ENCODE results near the gene ZNF808. TPM values are rescaled to one million over a fixed set of nuclear protein-coding genes. Genes with fewer than 3 reads are reported as not detected.

ZNF808 gene
- total and polyA plus RNA-seq, 9 of the 15 experiments (the other 6 are each of a cell fraction or from before 2014, with no cell fraction given), result 3.1 to 20.1 (median 10.9) TPM

DNA sequence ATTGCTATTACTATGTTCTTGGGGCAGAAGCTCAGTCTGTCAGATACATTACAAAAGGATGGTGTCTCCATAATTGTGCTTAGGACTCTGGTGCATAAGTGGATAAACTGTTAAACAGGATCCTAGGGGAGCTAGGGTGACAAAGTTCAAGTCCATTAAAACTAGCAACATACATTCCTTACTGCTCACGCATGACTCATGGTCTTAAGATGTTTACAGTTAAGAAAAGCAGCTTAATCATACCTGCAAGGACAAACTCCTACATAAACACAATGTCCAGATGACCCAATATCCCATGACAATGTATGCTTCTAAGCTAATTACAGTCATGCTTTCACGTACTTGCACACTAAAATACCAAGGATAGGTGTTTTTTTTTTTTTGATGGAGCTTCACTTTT lies 39.1 kb downstream of the ZNF808 start (continued):
- TF ChIP-seq SIN3B (IDR thresholded peaks at IDR 0.05; ENCODE audit: low read depth) (no peak), NCOA6 (IDR thresholded peaks at IDR 0.05) (no peak), CTBP1 (IDR thresholded peaks at IDR 0.05; ENCODE audit: borderline replicate concordance) (no peak), TEAD2 (tag; IDR thresholded peaks at IDR 0.05) (no peak), ZNF239 (CRISPR knock-in tag; IDR thresholded peaks at IDR 0.05) (no peak), ARHGAP35 (IDR thresholded peaks at IDR 0.05; ENCODE audit: partially characterized antibody) (no peak), BACH1 (tag; IDR thresholded peaks at IDR 0.05) (no peak), ZNF696 (CRISPR knock-in tag; conservative IDR thresholded peaks at IDR 0.05) (no peak), FOSL1 (tag; conservative IDR thresholded peaks at IDR 0.05) (peak; percentile 97), MIER1 (IDR thresholded peaks at IDR 0.05; ENCODE audit: low read depth) (no peak), SREBF1 (IDR thresholded peaks at IDR 0.05; ENCODE audit: borderline replicate concordance, low read depth, low read length) (no peak), ARID1B (IDR thresholded peaks at IDR 0.05) (peak; percentile 57), ZNF232 (CRISPR knock-in tag; IDR thresholded peaks at IDR 0.05) (no peak), KDM4B (IDR thresholded peaks at IDR 0.05; ENCODE audit: borderline replicate concordance in 2 of 2, low read depth in 1 of 2) (no peak), KLF16 (IDR thresholded peaks at IDR 0.05) (no peak), PHF20 (IDR thresholded peaks at IDR 0.05; ENCODE audit: partially characterized antibody) (peak; percentile 44), TFAM (CRISPR knock-in tag; conservative IDR thresholded peaks at IDR 0.05) (no peak), JUN (IDR thresholded peaks at IDR 0.05; ENCODE audit: borderline replicate concordance, low read depth, low read length) (peak; percentile 70), JUN (CRISPR knock-in tag; IDR thresholded peaks at IDR 0.05; ENCODE audit: borderline replicate concordance) (no peak), NCOA4 (IDR thresholded peaks at IDR 0.05; ENCODE audit: partially characterized antibody) (no peak)
- TF ChIP-seq, protein P1, sequence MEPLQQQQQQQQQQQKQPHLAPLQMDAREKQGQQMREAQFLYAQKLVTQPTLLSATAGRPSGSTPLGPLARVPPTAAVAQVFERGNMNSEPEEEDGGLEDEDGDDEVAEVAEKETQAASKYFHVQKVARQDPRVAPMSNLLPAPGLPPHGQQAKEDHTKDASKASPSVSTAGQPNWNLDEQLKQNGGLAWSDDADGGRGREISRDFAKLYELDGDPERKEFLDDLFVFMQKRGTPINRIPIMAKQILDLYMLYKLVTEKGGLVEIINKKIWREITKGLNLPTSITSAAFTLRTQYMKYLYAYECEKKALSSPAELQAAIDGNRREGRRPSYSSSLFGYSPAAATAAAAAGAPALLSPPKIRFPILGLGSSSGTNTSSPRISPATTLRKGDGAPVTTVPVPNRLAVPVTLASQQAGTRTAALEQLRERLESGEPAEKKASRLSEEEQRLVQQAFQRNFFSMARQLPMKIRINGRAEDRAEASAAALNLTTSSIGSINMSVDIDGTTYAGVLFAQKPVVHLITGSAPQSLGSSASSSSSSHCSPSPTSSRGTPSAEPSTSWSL (CRISPR knock-in tag; IDR thresholded peaks at IDR 0.05; ENCODE audit: borderline replicate concordance), result no peak
- TF ChIP-seq, protein P2, sequence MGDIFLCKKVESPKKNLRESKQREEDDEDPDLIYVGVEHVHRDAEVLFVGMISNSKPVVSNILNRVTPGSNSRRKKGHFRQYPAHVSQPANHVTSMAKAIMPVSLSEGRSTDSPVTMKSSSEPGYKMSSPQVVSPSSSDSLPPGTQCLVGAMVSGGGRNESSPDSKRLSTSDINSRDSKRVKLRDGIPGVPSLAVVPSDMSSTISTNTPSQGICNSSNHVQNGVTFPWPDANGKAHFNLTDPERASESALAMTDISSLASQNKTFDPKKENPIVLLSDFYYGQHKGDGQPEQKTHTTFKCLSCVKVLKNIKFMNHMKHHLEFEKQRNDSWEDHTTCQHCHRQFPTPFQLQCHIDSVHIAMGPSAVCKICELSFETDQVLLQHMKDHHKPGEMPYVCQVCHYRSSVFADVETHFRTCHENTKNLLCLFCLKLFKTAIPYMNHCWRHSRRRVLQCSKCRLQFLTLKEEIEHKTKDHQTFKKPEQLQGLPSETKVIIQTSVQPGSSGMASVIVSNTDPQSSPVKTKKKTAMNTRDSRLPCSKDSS (IDR thresholded peaks at IDR 0.05; ENCODE audit: low read depth, partially characterized antibody), result no peak
- TF ChIP-seq, protein P3, sequence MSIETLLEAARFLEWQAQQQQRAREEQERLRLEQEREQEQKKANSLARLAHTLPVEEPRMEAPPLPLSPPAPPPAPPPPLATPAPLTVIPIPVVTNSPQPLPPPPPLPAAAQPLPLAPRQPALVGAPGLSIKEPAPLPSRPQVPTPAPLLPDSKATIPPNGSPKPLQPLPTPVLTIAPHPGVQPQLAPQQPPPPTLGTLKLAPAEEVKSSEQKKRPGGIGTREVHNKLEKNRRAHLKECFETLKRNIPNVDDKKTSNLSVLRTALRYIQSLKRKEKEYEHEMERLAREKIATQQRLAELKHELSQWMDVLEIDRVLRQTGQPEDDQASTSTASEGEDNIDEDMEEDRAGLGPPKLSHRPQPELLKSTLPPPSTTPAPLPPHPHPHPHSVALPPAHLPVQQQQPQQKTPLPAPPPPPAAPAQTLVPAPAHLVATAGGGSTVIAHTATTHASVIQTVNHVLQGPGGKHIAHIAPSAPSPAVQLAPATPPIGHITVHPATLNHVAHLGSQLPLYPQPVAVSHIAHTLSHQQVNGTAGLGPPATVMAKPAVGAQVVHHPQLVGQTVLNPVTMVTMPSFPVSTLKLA (conservative IDR thresholded peaks at IDR 0.05), result no peak
- TF ChIP-seq, protein P4, sequence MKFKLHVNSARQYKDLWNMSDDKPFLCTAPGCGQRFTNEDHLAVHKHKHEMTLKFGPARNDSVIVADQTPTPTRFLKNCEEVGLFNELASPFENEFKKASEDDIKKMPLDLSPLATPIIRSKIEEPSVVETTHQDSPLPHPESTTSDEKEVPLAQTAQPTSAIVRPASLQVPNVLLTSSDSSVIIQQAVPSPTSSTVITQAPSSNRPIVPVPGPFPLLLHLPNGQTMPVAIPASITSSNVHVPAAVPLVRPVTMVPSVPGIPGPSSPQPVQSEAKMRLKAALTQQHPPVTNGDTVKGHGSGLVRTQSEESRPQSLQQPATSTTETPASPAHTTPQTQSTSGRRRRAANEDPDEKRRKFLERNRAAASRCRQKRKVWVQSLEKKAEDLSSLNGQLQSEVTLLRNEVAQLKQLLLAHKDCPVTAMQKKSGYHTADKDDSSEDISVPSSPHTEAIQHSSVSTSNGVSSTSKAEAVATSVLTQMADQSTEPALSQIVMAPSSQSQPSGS (CRISPR knock-in tag; IDR thresholded peaks at IDR 0.05), result no peak
